HL-60 (cell line): ENCODE measurements around the gene HS3ST3A1.

Experiments
- DNase-seq, 2 experiments: peaks; one replicate each; pipeline ENCODE4 v3.0.0-alpha.2; 2010 to 2020; ENCODE audit warnings: low read depth in 1 of 2, low spot score in 1 of 2
- H3K27ac ChIP-seq: fragments of 250-450 bp; sonication (Bioruptor Pico); replicated peaks from 2 replicates; pipeline ENCODE4 v1.5.1; 2020; ENCODE audit warnings: mild to moderate bottlenecking, moderate library complexity
- H3K27me3 ChIP-seq: fragments of 250-450 bp; sonication (Bioruptor Pico); 2 replicates; pipeline ENCODE4 v1.5.1; 2021; ENCODE audit warnings: mild to moderate bottlenecking, moderate library complexity; ENCODE audit not compliant: insufficient read depth, poor library complexity, severe bottlenecking
- H3K4me3 ChIP-seq: replicated peaks from 2 replicates; pipeline ENCODE4 v1.5.1; 2011; ENCODE audit warnings: mild to moderate bottlenecking, control low read depth, low read length; ENCODE audit not compliant: insufficient read depth
- GABPA ChIP-seq: IDR thresholded peaks from 2 replicates; pipeline ENCODE4 v1.6.1; 2012; ENCODE audit warnings: low read depth
- POLR2AphosphoS5 ChIP-seq: IDR thresholded peaks from 2 replicates; pipeline ENCODE4 v1.6.1; 2012; ENCODE audit warnings: low read depth
- SPI1 ChIP-seq: IDR thresholded peaks from 2 replicates; pipeline ENCODE4 v1.6.1; 2012; ENCODE audit warnings: low read depth, mild to moderate bottlenecking, borderline replicate concordance
- TF ChIP-seq, protein P1 (sequence below): IDR thresholded peaks from one replicate; pipeline ENCODE4 v1.5.1; 2011; ENCODE audit warnings: low read length, control low read depth, inconsistent platforms; ENCODE audit not compliant: insufficient read depth
- TF ChIP-seq, protein P2 (sequence below): IDR thresholded peaks from 2 replicates; pipeline ENCODE4 v1.6.1; 2012; ENCODE audit warnings: low read depth; ENCODE audit not compliant: insufficient replicate concordance

Gene HS3ST3A1

DNA sequence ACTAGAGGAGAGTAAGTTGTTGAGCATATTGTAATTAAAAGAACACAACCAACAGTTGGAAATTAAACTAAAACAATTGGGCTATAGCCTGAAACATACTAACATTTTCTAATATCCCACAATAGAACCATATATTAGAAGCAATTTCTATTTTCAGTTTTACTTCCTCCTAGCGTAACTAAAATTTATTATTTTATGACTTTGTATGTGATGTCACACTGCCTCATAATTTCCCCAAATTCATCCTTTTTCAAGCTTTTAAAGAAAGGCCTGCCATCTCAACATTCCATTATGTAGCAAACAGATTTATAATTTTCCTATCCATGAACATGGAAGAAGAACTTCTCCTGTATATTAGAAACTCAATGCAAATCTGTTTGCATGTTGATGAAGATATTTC is 110.2 kb downstream of the HS3ST3A1 start:
- TF ChIP-seq, protein P1, sequence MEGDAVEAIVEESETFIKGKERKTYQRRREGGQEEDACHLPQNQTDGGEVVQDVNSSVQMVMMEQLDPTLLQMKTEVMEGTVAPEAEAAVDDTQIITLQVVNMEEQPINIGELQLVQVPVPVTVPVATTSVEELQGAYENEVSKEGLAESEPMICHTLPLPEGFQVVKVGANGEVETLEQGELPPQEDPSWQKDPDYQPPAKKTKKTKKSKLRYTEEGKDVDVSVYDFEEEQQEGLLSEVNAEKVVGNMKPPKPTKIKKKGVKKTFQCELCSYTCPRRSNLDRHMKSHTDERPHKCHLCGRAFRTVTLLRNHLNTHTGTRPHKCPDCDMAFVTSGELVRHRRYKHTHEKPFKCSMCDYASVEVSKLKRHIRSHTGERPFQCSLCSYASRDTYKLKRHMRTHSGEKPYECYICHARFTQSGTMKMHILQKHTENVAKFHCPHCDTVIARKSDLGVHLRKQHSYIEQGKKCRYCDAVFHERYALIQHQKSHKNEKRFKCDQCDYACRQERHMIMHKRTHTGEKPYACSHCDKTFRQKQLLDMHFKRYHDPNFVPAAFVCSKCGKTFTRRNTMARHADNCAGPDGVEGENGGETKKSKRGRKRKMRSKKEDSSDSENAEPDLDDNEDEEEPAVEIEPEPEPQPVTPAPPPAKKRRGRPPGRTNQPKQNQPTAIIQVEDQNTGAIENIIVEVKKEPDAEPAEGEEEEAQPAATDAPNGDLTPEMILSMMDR, result no peak
- TF ChIP-seq, protein P2, sequence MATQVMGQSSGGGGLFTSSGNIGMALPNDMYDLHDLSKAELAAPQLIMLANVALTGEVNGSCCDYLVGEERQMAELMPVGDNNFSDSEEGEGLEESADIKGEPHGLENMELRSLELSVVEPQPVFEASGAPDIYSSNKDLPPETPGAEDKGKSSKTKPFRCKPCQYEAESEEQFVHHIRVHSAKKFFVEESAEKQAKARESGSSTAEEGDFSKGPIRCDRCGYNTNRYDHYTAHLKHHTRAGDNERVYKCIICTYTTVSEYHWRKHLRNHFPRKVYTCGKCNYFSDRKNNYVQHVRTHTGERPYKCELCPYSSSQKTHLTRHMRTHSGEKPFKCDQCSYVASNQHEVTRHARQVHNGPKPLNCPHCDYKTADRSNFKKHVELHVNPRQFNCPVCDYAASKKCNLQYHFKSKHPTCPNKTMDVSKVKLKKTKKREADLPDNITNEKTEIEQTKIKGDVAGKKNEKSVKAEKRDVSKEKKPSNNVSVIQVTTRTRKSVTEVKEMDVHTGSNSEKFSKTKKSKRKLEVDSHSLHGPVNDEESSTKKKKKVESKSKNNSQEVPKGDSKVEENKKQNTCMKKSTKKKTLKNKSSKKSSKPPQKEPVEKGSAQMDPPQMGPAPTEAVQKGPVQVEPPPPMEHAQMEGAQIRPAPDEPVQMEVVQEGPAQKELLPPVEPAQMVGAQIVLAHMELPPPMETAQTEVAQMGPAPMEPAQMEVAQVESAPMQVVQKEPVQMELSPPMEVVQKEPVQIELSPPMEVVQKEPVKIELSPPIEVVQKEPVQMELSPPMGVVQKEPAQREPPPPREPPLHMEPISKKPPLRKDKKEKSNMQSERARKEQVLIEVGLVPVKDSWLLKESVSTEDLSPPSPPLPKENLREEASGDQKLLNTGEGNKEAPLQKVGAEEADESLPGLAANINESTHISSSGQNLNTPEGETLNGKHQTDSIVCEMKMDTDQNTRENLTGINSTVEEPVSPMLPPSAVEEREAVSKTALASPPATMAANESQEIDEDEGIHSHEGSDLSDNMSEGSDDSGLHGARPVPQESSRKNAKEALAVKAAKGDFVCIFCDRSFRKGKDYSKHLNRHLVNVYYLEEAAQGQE, result no peak
- TF ChIP-seq SPI1, result no peak
- TF ChIP-seq POLR2AphosphoS5, result no peak
- TF ChIP-seq GABPA, result no peak
- H3K27me3 ChIP-seq, result no peaks in the 10 kb centered on the region
- H3K27ac ChIP-seq, result no peak overlapping the region
- DNase-seq, result no peak
- no peak overlapping the region for H3K4me3 ChIP-seq

DNA sequence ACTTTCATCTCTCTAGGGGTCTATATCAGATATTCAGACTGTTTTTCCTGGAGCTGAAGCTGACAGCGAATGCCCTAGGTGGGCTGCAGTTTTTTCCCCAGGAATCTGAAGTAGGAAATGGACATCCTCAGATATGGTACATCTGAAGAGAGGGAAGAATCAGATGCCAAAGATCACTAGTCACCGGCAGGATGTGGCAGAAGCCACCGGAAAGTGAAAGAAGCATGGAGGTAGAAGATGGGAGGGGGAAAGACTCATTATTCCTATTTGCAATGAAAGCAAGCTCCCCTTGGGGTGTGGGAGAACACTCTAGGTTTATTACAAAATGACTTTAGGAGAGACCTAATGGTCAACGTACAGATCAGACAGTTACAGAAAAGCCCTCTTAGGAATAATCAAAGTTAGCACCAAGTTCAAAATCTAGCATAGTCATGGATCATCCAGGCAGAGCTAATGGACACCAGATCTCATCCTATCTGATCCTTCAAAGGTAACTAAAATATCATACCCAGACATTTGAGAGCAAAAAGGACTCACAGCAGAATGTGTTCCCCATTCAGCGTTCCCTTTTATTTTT is 110.7 kb downstream of the HS3ST3A1 start:
- Histone ChIP-seq H3K27me3 (no peaks in the 10 kb centered on the region), H3K4me3 (no peak overlapping the region), H3K27ac (no peak overlapping the region)
- no peak for DNase-seq
- TF ChIP-seq SPI1 (no peak), POLR2AphosphoS5 (no peak), GABPA (no peak)
- TF ChIP-seq, protein P2, result no peak
- TF ChIP-seq, protein P1, result no peak

DNA sequence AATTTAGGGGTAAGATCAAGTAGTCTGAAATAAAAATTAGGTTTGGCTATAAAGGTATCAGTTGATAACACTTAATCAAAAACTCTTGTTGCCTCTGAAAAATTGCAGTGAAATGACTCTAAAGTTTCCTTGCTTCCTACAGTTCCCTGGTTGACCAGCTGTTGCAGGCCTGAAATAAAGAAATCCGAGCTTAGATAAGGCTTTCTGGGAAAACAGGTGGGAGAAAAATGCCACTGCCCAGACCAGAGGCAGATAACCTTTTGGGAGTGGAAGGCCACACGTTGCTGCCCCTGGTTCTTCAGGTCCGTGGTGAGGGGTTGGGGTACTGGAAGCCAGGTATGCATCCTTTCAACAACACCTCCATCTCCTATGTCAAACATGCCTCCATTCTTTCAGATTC is 111.3 kb downstream of the HS3ST3A1 start:
- TF ChIP-seq, protein P1, result no peak
- TF ChIP-seq, protein P2, result no peak
- no peak for TF ChIP-seq SPI1
- Histone ChIP-seq H3K27ac (no peak overlapping the region), H3K27me3 (no peaks in the 10 kb centered on the region), H3K4me3 (no peak overlapping the region)
- no peak for DNase-seq
